HepG2 (cell line): ENCODE data around the gene RHOT2. TPM values are rescaled to one million over a fixed set of nuclear protein-coding genes. Genes with fewer than 3 reads are reported as not detected.

Source experiments
- MXD4 ChIP-seq: IDR thresholded peaks from 2 replicates; pipeline ENCODE4 v1.6.1; 2016; ENCODE audit warnings: mild to moderate bottlenecking, missing biosample characterization, missing genetic modification reagents
- RXRB ChIP-seq: IDR thresholded peaks from 2 replicates; pipeline ENCODE4 v1.6.1; 2016; ENCODE audit warnings: borderline replicate concordance, missing genetic modification reagents, missing compliant biosample characterization
- SAP130 ChIP-seq: IDR thresholded peaks from 2 replicates; pipeline ENCODE4 v1.6.1; 2016; ENCODE audit warnings: low read depth
- ZKSCAN5 ChIP-seq: sonication (generic); formaldehyde crosslinking; IDR thresholded peaks from 2 replicates; pipeline ENCODE4 v1.5.1; 2020; ENCODE audit warnings: mild to moderate bottlenecking, missing genetic modification reagents
- ZNF44 ChIP-seq: sonication (generic); formaldehyde crosslinking; IDR thresholded peaks from 2 replicates; pipeline ENCODE4 v1.5.1; 2020; ENCODE audit warnings: mild to moderate bottlenecking, missing genetic modification reagents
- polyA plus RNA-seq, 8 experiments: library from polyadenylated mRNA; depleted of rRNA in 3 of 8; stranded (reverse) in 7 of 8; unstranded in 1 of 8; fragments of >200 nt; fragmentation: Illumina TruSeq in 4 of 8; extraction: Trizol in 4 of 8; gene quantifications; 2 replicates each; pipeline versions ENCODE4 v1.2.1 to v1.2.3, GENCODE V29; 2011 to 2016; ENCODE audit warnings: low read depth in 4 of 8, missing spikeins in 1 of 8, mixed read lengths in 1 of 8; ENCODE audit not compliant: insufficient read depth in 1 of 8
- total RNA-seq, 5 experiments: library from RNA; depleted of rRNA; stranded (reverse); fragments of >200 nt; fragmentation: Illumina TruSeq; extraction: Trizol; gene quantifications; 2 replicates each; pipeline ENCODE4 v1.2.3, GENCODE V29; 2016; ENCODE audit warnings: low read depth in 1 of 5
- TF ChIP-seq, protein P1 (sequence below): sonication (generic); formaldehyde crosslinking; IDR thresholded peaks from 2 replicates; pipeline ENCODE4 v1.4.0; 2020; ENCODE audit warnings: missing genetic modification reagents
- TF ChIP-seq, protein P2 (sequence below): sonication (generic); formaldehyde crosslinking; IDR thresholded peaks from 2 replicates; pipeline ENCODE4 v1.4.0; 2020; ENCODE audit warnings: mild to moderate bottlenecking, missing genetic modification reagents
- TF ChIP-seq, protein P3 (sequence below), 2 experiments: sonication (generic) in 1 of 2; formaldehyde crosslinking in 1 of 2; IDR thresholded peaks; 2 replicates each; pipeline versions ENCODE4 v1.4.0 to v1.6.1; 2018 to 2020; ENCODE audit warnings: missing genetic modification reagents in 2 of 2, borderline replicate concordance in 1 of 2, low read depth in 1 of 2, mild to moderate bottlenecking in 1 of 2, missing biosample characterization in 1 of 2
- TF ChIP-seq, protein P4 (sequence below): sonication (generic); formaldehyde crosslinking; IDR thresholded peaks from 2 replicates; pipeline ENCODE4 v1.4.0; 2020; ENCODE audit warnings: missing genetic modification reagents
- TF ChIP-seq, protein P5 (sequence below): sonication (generic); formaldehyde crosslinking; IDR thresholded peaks from 2 replicates; pipeline ENCODE4 v1.5.0; 2020; ENCODE audit warnings: mild to moderate bottlenecking, missing genetic modification reagents

Gene RHOT2
- total and polyA plus RNA-seq, 2 of the 13 experiments (the other 11 are each of a cell fraction or from before 2014, with no cell fraction given) = 63.6 to 76.9 TPM

DNA sequence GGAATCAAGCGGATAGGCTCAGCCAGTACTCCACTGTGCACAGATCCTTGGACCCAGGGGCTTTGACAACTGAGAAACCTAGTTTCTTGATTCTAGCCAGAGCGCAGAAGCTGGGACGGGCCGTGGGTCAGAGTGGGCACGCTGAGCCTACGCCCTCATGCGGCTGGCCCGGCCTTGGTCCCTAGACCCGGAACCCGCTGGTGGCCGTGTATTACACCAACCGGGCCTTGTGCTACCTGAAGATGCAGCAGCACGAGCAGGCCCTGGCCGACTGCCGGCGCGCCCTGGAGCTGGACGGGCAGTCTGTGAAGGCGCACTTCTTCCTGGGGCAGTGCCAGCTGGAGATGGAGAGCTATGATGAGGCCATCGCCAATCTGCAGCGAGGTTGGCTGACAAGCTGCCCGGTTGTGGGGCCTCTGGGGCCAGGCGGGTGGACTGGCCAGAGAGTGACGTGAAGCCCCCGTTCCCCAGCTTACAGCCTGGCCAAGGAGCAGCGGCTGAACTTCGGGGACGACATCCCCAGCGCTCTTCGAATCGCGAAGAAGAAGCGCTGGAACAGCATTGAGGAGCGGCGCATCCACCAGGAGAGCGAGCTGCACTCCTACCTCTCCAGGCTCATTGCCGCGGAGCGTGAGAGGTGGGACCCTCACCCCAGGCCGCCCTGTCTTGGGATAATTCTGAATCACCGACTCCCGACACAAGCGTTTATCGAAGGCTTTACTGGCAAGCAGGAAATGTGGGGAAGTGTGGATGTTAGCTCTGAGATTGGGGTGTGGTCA is 13.2 kb downstream of the RHOT2 start (continued):
- TF ChIP-seq, protein P1, sequence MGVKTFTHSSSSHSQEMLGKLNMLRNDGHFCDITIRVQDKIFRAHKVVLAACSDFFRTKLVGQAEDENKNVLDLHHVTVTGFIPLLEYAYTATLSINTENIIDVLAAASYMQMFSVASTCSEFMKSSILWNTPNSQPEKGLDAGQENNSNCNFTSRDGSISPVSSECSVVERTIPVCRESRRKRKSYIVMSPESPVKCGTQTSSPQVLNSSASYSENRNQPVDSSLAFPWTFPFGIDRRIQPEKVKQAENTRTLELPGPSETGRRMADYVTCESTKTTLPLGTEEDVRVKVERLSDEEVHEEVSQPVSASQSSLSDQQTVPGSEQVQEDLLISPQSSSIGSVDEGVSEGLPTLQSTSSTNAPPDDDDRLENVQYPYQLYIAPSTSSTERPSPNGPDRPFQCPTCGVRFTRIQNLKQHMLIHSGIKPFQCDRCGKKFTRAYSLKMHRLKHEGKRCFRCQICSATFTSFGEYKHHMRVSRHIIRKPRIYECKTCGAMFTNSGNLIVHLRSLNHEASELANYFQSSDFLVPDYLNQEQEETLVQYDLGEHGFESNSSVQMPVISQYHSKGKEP (CRISPR knock-in tag) = no peak
- TF ChIP-seq, protein P2, sequence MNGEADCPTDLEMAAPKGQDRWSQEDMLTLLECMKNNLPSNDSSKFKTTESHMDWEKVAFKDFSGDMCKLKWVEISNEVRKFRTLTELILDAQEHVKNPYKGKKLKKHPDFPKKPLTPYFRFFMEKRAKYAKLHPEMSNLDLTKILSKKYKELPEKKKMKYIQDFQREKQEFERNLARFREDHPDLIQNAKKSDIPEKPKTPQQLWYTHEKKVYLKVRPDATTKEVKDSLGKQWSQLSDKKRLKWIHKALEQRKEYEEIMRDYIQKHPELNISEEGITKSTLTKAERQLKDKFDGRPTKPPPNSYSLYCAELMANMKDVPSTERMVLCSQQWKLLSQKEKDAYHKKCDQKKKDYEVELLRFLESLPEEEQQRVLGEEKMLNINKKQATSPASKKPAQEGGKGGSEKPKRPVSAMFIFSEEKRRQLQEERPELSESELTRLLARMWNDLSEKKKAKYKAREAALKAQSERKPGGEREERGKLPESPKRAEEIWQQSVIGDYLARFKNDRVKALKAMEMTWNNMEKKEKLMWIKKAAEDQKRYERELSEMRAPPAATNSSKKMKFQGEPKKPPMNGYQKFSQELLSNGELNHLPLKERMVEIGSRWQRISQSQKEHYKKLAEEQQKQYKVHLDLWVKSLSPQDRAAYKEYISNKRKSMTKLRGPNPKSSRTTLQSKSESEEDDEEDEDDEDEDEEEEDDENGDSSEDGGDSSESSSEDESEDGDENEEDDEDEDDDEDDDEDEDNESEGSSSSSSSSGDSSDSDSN = peak; percentile 48; the same call in 1 of the 2 replicates
- TF ChIP-seq ZNF44 (no peak), ZKSCAN5 (no peak), MXD4 (CRISPR knock-in tag) (0 out of 2 replicates have a peak, but pooled peaks have one; percentile 53), SAP130 (CRISPR knock-in tag) (peak; percentile 84), RXRB (CRISPR knock-in tag) (0 out of 2 replicates have a peak, but pooled peaks have one; percentile 9)
- TF ChIP-seq, protein P3, sequence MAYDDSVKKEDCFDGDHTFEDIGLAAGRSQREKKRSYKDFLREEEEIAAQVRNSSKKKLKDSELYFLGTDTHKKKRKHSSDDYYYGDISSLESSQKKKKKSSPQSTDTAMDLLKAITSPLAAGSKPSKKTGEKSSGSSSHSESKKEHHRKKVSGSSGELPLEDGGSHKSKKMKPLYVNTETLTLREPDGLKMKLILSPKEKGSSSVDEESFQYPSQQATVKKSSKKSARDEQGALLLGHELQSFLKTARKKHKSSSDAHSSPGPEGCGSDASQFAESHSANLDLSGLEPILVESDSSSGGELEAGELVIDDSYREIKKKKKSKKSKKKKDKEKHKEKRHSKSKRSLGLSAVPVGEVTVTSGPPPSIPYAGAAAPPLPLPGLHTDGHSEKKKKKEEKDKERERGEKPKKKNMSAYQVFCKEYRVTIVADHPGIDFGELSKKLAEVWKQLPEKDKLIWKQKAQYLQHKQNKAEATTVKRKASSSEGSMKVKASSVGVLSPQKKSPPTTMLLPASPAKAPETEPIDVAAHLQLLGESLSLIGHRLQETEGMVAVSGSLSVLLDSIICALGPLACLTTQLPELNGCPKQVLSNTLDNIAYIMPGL (CRISPR knock-in tag; IDR thresholded peaks at IDR 0.05; ENCODE audit: borderline replicate concordance in 1 of 2, low read depth in 1 of 2) = peak; percentile 69 to 72; a peak in 3 of 4 replicates
- TF ChIP-seq, protein P4, sequence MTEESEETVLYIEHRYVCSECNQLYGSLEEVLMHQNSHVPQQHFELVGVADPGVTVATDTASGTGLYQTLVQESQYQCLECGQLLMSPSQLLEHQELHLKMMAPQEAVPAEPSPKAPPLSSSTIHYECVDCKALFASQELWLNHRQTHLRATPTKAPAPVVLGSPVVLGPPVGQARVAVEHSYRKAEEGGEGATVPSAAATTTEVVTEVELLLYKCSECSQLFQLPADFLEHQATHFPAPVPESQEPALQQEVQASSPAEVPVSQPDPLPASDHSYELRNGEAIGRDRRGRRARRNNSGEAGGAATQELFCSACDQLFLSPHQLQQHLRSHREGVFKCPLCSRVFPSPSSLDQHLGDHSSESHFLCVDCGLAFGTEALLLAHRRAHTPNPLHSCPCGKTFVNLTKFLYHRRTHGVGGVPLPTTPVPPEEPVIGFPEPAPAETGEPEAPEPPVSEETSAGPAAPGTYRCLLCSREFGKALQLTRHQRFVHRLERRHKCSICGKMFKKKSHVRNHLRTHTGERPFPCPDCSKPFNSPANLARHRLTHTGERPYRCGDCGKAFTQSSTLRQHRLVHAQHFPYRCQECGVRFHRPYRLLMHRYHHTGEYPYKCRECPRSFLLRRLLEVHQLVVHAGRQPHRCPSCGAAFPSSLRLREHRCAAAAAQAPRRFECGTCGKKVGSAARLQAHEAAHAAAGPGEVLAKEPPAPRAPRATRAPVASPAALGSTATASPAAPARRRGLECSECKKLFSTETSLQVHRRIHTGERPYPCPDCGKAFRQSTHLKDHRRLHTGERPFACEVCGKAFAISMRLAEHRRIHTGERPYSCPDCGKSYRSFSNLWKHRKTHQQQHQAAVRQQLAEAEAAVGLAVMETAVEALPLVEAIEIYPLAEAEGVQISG (CRISPR knock-in tag) = peak; percentile 83
- TF ChIP-seq, protein P5, sequence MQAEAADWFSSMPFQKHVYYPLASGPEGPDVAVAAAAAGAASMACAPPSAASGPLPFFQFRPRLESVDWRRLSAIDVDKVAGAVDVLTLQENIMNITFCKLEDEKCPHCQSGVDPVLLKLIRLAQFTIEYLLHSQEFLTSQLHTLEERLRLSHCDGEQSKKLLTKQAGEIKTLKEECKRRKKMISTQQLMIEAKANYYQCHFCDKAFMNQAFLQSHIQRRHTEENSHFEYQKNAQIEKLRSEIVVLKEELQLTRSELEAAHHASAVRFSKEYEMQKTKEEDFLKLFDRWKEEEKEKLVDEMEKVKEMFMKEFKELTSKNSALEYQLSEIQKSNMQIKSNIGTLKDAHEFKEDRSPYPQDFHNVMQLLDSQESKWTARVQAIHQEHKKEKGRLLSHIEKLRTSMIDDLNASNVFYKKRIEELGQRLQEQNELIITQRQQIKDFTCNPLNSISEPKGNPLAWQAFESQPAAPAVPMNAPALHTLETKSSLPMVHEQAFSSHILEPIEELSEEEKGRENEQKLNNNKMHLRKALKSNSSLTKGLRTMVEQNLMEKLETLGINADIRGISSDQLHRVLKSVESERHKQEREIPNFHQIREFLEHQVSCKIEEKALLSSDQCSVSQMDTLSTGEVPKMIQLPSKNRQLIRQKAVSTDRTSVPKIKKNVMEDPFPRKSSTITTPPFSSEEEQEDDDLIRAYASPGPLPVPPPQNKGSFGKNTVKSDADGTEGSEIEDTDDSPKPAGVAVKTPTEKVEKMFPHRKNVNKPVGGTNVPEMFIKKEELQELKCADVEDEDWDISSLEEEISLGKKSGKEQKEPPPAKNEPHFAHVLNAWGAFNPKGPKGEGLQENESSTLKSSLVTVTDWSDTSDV (CRISPR knock-in tag) = 0 out of 2 replicates have a peak, but pooled peaks have one; percentile 20
